Heart left ventricle (tissue), 16 donors: ENCODE data around the gene ATP9A. TPM values are rescaled to one million over a fixed set of nuclear protein-coding genes. Genes with fewer than 3 reads are reported as not detected.

Source experiments
- ATAC-seq, 4 donors: fragments of 200-7000 bp; cut with Tn5 transposase; one replicate each; pipeline ENCODE4 v1.9.1; 2020 to 2022; ENCODE audit warnings: moderate library complexity in 4 of 4, mild to moderate bottlenecking in 3 of 4, moderate number of reproducible peaks in 1 of 4
- DNase-seq, 5 donors: peaks; one replicate each; pipeline ENCODE4 v3.0.0-alpha.2; 2020
- H3K27ac ChIP-seq, 12 donors: fragments of 200-600 bp; sonication (generic) in 4 of 12; one replicate each; pipeline versions ENCODE4 v1.5.0 to v1.8.0; 2016 to 2022; ENCODE audit warnings: mild to moderate bottlenecking in 2 of 12
- H3K27me3 ChIP-seq, 9 donors: fragments of 200-600 bp; sonication (generic) in 2 of 9; one replicate each; pipeline versions ENCODE4 v1.5.1 to v1.8.0; 2016 to 2022; ENCODE audit warnings: mild to moderate bottlenecking in 3 of 9
- H3K36me3 ChIP-seq, 9 donors: fragments of 200-600 bp; sonication (generic) in 2 of 9; one replicate each; pipeline versions ENCODE4 v1.5.0 to v1.8.0; 2018 to 2022; ENCODE audit warnings: mild to moderate bottlenecking in 2 of 9
- H3K4me1 ChIP-seq, 12 donors: fragments of 200-600 bp; sonication (generic) in 4 of 12; one replicate each; pipeline versions ENCODE4 v1.5.0 to v1.8.0; 2016 to 2022; ENCODE audit warnings: mild to moderate bottlenecking in 3 of 12
- H3K4me3 ChIP-seq, 12 donors: fragments of 200-600 bp; sonication (generic) in 4 of 12; one replicate each; pipeline versions ENCODE4 v1.5.0 to v1.8.0; 2017 to 2022; ENCODE audit warnings: mild to moderate bottlenecking in 9 of 12, moderate library complexity in 4 of 12
- H3K9me3 ChIP-seq, 12 donors: fragments of 200-600 bp; sonication (generic) in 4 of 12; one replicate each; pipeline versions ENCODE4 v1.5.0 to v1.8.0; 2016 to 2022; ENCODE audit warnings: mild to moderate bottlenecking in 1 of 12
- POLR2A ChIP-seq, 2 donors: fragments of 450-650 bp; IDR thresholded peaks; one replicate each; pipeline ENCODE4 v1.6.1; 2017; ENCODE audit warnings: antibody characterized with exemption in 2 of 2, mild to moderate bottlenecking in 2 of 2, moderate library complexity in 2 of 2
- WGBS, 4 donors: extraction: QIAGEN DNeasy Blood & Tissue Kit in 2 of 4; methylation state at CpG; one replicate each; pipeline versions ENCODE4 v1.1.5 to v1.1.7; 2013 to 2018; 5-methylcytosine and 5-hydroxymethylcytosine counted together
- intact Hi-C, 10 donors: fragments of 100-400 bp; cut with DNase I; formaldehyde crosslinking; loops; one replicate each; pipeline versions ENCODE4 v1.11.1 to v1.14.2; 2022
- polyA plus RNA-seq, 2 donors: library from polyadenylated mRNA; stranded (reverse); fragments of 200-250 nt; gene quantifications; one replicate each; pipeline ENCODE4 v1.2.3, GENCODE V29; 2013
- total RNA-seq, 9 donors: library from RNA; depleted of rRNA in 2 of 9; stranded (reverse); fragments of >200 nt in 2 of 9; fragmentation: NEBNext Ultra II Directional in 3 of 9; extraction: Animal tissue kit (Norgen Biotek cat#: 25700) in 3 of 9; gene quantifications; one replicate each; pipeline versions ENCODE4 v1.1.0 to v1.2.4, GENCODE V29; 2016 to 2023
- TF ChIP-seq, protein P1 (sequence below), 12 donors: fragments of 200-600 bp; sonication (generic) in 4 of 12; IDR thresholded peaks; one replicate each; pipeline versions ENCODE4 v1.5.0 to v1.8.0; 2018 to 2022; ENCODE audit warnings: antibody characterized with exemption in 12 of 12, mild to moderate bottlenecking in 5 of 12
- donor health status: ischemic (EF 13 %, LVEDD 7.1; RV severe dilation, severe dysfunction).
- donor health status: healthy with polysubstance abuse.
- donor health status: DM: no; HTN: yes; CAD: no.
- donor health status: DM: no; HTN: no; CAD: no.
- donor health status: ischemic (EF 25% LVEDD 6.9; RV normal size, moderate dysfunction).
- donor health status: ischemic (EF 25% LVEDD 5.7; RV mildly dilated, moderate dysfunction).
- donor health status: healthy.
- donor health status: DM: yes; HTN: yes; CAD: no.
- donor health status: ischemic (EF 35%, LVEDD 5.7; RV mildly dilated, moderate dysfunction).
- donor health status: nonischemic (EF 11% LVEDD 7.7; RV severe dilation, severe dysfunction).
- donor health status: DM: yes; HTN: yes; CAD: no.
- donor health status: PGD.
- donor health status: ischemic (EF 29% LVEDD 5.4; RV normal size, mild dysfunction).
- donor health status: nonischemic (EF 23%, LVEDD 6.1; RV moderate dilation, normal function).

ATP9A gene
- total and polyA plus RNA-seq, 11 donors = 4.4 to 36.4 (median 27.6) TPM

DNA sequence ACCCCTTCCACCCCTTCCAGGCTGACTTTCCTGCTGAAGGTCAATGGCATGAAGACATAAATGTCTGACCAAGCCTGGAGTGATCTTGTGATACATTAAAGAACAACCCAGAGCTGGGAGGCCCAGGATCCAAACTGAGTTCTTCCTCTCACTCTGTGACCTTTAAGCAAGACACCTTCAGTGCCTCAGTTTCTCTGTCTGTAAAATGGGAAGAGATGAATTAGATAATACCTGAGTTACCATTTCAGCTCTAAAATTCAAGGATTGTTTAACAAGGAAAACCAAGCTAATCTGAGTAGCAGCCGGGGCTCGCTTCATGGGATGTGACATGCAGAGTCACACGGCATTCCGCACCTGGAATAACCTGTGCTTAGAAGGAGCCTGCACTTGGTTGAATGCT lies 218.7 kb downstream of the ATP9A start:
- H3K4me3 ChIP-seq = no peak overlapping the region
- TF ChIP-seq POLR2A (IDR thresholded peaks at IDR 0.05) = no peak
- TF ChIP-seq, protein P1, sequence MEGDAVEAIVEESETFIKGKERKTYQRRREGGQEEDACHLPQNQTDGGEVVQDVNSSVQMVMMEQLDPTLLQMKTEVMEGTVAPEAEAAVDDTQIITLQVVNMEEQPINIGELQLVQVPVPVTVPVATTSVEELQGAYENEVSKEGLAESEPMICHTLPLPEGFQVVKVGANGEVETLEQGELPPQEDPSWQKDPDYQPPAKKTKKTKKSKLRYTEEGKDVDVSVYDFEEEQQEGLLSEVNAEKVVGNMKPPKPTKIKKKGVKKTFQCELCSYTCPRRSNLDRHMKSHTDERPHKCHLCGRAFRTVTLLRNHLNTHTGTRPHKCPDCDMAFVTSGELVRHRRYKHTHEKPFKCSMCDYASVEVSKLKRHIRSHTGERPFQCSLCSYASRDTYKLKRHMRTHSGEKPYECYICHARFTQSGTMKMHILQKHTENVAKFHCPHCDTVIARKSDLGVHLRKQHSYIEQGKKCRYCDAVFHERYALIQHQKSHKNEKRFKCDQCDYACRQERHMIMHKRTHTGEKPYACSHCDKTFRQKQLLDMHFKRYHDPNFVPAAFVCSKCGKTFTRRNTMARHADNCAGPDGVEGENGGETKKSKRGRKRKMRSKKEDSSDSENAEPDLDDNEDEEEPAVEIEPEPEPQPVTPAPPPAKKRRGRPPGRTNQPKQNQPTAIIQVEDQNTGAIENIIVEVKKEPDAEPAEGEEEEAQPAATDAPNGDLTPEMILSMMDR (IDR thresholded peaks at IDR 0.05) = no peak
- 98 to 100% (median 99%) methylated on average over 4 of the region's 4 CpGs for WGBS, 4 donors
- DNase-seq (no peak), ATAC-seq (no peak)
- H3K27ac ChIP-seq = no peak overlapping the region
- H3K27me3 ChIP-seq = no peaks in the 10 kb centered on the region
- H3K4me1 ChIP-seq = peaks cover 0 to 5% (median 0%) of the 10 kb centered on the region in 12 donors
- H3K36me3 ChIP-seq = no peaks in the 10 kb centered on the region
- intact Hi-C loops = loop anchor here in 4 of 10 donors (10.0 kb wide), 2 partner anchors 45 to 95 kb away; no protein-coding TSS in a partner anchor
- no peaks in the 10 kb centered on the region for H3K9me3 ChIP-seq

DNA sequence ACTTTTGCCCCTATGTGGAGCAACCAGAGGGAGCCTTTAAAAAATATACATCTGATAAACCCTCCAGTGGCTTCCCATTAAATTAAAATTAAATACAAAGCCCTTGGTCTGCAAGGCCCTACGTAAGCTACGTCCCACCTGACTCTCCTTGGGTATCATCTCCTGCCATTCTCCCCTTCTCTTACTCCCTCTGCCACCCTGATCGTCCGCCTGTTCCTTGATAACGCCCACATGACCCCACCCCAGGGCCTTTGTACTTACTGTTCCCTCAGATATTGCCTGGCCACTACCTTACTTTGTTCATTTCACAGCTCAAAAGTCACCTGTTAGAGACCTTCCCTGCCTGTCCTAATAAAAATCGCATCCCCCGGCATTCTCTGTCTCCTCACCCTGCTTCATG lies 220.2 kb downstream of the ATP9A start:
- TF ChIP-seq POLR2A (IDR thresholded peaks at IDR 0.05) = no peak
- TF ChIP-seq, protein P1 (IDR thresholded peaks at IDR 0.05) = no peak
- no peak for DNase-seq
- Histone ChIP-seq H3K4me3 (no peak overlapping the region), H3K27ac (no peak overlapping the region), H3K36me3 (no peaks in the 10 kb centered on the region), H3K4me1 (peaks cover 0 to 6% (median 4%) of the 10 kb centered on the region in 12 donors), H3K27me3 (peaks cover 0 to 7% (median 0%) of the 10 kb centered on the region in 9 donors), H3K9me3 (no peaks in the 10 kb centered on the region)
- no peak for ATAC-seq
- WGBS, 4 donors = 95 to 97% (median 96%) methylated on average over 7 of the region's 7 CpGs
- intact Hi-C loops = loop anchor here in 4 of 10 donors (10.0 kb wide), 2 partner anchors 47 to 93 kb away; no protein-coding TSS in a partner anchor

Other genes starting within 250 kb of the ATP9A start
- gene NFATC2, start 225.7 kb downstream of the ATP9A start, total RNA-seq = 1 to 10 TPM in 8 of 9 donors, under 1 TPM in 1; 0.83 to 7.6 (median 3.8) TPM
- gene NFATC2, start 225.7 kb downstream of the ATP9A start, polyA plus RNA-seq = 1 to 10 TPM in 1 of 2 donors, under 1 TPM in 1; 0.76 to 1.7 TPM
- under 1 TPM in 5 of 9 donors, not detected in 4; 0.04 to 0.22 (median 0.07) TPM for gene SALL4, start 34.1 kb upstream of the ATP9A start, total RNA-seq
- gene SALL4, start 34.1 kb upstream of the ATP9A start, polyA plus RNA-seq = under 1 TPM in 1 of 2 donors, not detected in 1; 0.08 TPM